Gastroesophageal sphincter (tissue), 4 donors: Measurements from ENCODE around the gene TMEM231. TPM values are rescaled to one million over a fixed set of nuclear protein-coding genes. Genes with fewer than 3 reads are reported as not detected.

ENCODE experiments used
- ATAC-seq: fragments of 150-250 bp; one replicate; pipeline ENCODE4 v1.9.1; 2016; ENCODE audit warnings: mild to moderate bottlenecking, moderate library complexity
- H3K27ac ChIP-seq, 4 donors: fragments of 200-600 bp; sonication (generic) in 3 of 4; 1 replicate in 3 of 4; 2 replicates in 1 of 4; pipeline ENCODE4 v1.5.1; 2016 to 2019
- H3K27me3 ChIP-seq: fragments of 200-600 bp; sonication (generic); one replicate; pipeline ENCODE4 v1.5.1; 2019
- H3K36me3 ChIP-seq, 2 donors: fragments of 200-600 bp; sonication (generic); one replicate each; pipeline ENCODE4 v1.5.1; 2019; ENCODE audit warnings: control low read depth in 1 of 2
- H3K4me1 ChIP-seq, 3 donors: fragments of 200-600 bp; sonication (generic); 1 replicate in 2 of 3; 2 replicates in 1 of 3; pipeline ENCODE4 v1.5.1; 2016 to 2019; ENCODE audit warnings: control low read depth in 2 of 3
- H3K4me3 ChIP-seq, 2 donors: fragments of 200-600 bp; sonication (generic); one replicate each; pipeline ENCODE4 v1.5.1; 2019; ENCODE audit warnings: mild to moderate bottlenecking in 1 of 2, moderate library complexity in 1 of 2
- H3K9me3 ChIP-seq, 3 donors: fragments of 200-600 bp; sonication (generic); one replicate each; pipeline ENCODE4 v1.5.1; 2017 to 2019; ENCODE audit warnings: control low read depth in 2 of 3
- EP300 ChIP-seq: sonication (generic); formaldehyde crosslinking; IDR thresholded peaks from one replicate; pipeline ENCODE4 v1.6.1; 2017; ENCODE audit warnings: antibody characterized with exemption, mild to moderate bottlenecking
- POLR2A ChIP-seq, 2 donors: fragments of 450-650 bp; IDR thresholded peaks; one replicate each; pipeline ENCODE4 v1.6.1; 2017; ENCODE audit warnings: antibody characterized with exemption in 2 of 2, mild to moderate bottlenecking in 2 of 2, moderate library complexity in 1 of 2
- POLR2AphosphoS5 ChIP-seq: sonication (generic); formaldehyde crosslinking; IDR thresholded peaks from one replicate; pipeline ENCODE4 v1.6.1; 2017; ENCODE audit warnings: antibody characterized with exemption
- WGBS, 2 donors: methylation state at CpG; one replicate each; pipeline ENCODE4 v1.1.5; 2018; ENCODE audit warnings: low coverage in 1 of 2; 5-methylcytosine and 5-hydroxymethylcytosine counted together
- total RNA-seq, 4 donors: library from RNA; depleted of rRNA; stranded (reverse); fragments of >200 nt; gene quantifications; one replicate each; pipeline ENCODE4 v1.1.0, GENCODE V29; 2016
- TF ChIP-seq, protein P1 (sequence below), 4 experiments: fragments of 200-600 bp in 2 of 4; fragments of 450-650 bp in 2 of 4; sonication (generic) in 1 of 4; IDR thresholded peaks; one replicate each; pipeline ENCODE4 v1.5.1; 2017 to 2019; ENCODE audit warnings: antibody characterized with exemption in 4 of 4, mild to moderate bottlenecking in 2 of 4, moderate library complexity in 2 of 4

Gene TMEM231
- total RNA-seq, 4 donors from 2014 or later, result 7.2 to 12.0 (median 9.3) TPM

DNA sequence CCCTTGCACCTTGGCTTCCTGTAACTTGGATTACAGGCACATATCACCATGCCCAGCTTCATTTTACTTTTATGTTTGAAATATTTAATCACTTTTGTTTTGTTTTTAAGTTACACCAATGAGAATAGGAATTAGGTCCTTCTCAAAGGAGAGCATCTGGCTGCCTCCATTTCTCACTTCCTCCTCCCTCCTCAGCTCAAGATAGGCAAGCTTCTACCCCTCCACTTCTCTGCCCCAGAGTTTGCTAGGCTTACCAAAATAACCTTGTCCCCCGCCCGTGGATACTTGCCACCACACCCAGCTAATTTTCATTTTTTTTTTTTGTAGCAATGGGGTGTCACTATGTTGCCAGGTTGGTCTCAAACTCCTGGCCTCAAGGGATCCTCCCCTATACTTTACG, 28.1 kb upstream of the TMEM231 start:
- Histone ChIP-seq H3K27me3 (no peaks in the 10 kb centered on the region), H3K27ac (no peak overlapping the region), H3K9me3 (no peaks in the 10 kb centered on the region), H3K4me1 (peaks cover 0 to 3% (median 0%) of the 10 kb centered on the region in 3 donors), H3K36me3 (peaks cover 0 to 32% of the 10 kb centered on the region in 2 donors), H3K4me3 (no peak overlapping the region)
- TF ChIP-seq, protein P1, sequence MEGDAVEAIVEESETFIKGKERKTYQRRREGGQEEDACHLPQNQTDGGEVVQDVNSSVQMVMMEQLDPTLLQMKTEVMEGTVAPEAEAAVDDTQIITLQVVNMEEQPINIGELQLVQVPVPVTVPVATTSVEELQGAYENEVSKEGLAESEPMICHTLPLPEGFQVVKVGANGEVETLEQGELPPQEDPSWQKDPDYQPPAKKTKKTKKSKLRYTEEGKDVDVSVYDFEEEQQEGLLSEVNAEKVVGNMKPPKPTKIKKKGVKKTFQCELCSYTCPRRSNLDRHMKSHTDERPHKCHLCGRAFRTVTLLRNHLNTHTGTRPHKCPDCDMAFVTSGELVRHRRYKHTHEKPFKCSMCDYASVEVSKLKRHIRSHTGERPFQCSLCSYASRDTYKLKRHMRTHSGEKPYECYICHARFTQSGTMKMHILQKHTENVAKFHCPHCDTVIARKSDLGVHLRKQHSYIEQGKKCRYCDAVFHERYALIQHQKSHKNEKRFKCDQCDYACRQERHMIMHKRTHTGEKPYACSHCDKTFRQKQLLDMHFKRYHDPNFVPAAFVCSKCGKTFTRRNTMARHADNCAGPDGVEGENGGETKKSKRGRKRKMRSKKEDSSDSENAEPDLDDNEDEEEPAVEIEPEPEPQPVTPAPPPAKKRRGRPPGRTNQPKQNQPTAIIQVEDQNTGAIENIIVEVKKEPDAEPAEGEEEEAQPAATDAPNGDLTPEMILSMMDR (IDR thresholded peaks at IDR 0.05), result no peak
- TF ChIP-seq EP300 (no peak), POLR2AphosphoS5 (no peak), POLR2A (IDR thresholded peaks at IDR 0.05) (no peak)
- ATAC-seq, result no peak
- WGBS, 2 donors, result 78% methylated on average over 3 of the region's 3 CpGs; no CpG with 5 or more reads in 1 of the 2 donors

DNA sequence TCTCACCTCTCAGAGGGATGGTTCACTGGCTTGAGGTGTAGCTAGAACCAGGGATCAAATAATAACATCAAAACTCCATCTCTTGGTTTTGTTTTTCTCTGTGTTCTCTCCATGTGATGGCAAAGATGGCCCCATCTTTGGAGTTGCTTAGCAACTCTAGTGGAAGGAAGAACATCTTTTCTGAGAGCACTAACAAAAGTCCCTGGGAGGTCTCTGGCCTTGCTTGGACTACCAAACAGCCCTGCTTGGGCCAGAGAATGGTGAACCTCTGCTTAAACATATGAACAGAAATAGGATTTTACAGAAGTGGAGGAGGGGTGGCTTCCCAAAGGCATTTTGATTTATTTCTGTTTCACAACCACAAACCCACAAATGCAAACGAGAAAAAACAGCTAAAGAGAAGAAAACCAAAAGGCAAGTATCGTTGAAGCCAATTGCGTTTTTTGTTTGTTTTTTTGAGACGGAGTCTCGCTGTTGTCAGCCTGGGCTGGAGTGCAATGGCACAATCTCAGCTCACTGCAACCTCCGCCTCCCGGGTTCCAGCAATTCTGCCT, 23.3 kb upstream of the TMEM231 start:
- no peaks in the 10 kb centered on the region for H3K4me1 ChIP-seq
- H3K4me3 ChIP-seq, result no peak overlapping the region
- H3K27ac ChIP-seq, result no peak overlapping the region
- no peaks in the 10 kb centered on the region for H3K27me3 ChIP-seq
- WGBS, 2 donors, result 73 to 79% methylated on average over 4 to 7 of the region's 7 CpGs
- no peak for TF ChIP-seq POLR2AphosphoS5
- TF ChIP-seq, protein P1 (IDR thresholded peaks at IDR 0.05), result no peak
- no peak for TF ChIP-seq POLR2A (IDR thresholded peaks at IDR 0.05)
- no peak for TF ChIP-seq EP300
- no peaks in the 10 kb centered on the region for H3K9me3 ChIP-seq
- peaks cover 0 to 66% of the 10 kb centered on the region in 2 donors for H3K36me3 ChIP-seq
- ATAC-seq, result no peak

DNA sequence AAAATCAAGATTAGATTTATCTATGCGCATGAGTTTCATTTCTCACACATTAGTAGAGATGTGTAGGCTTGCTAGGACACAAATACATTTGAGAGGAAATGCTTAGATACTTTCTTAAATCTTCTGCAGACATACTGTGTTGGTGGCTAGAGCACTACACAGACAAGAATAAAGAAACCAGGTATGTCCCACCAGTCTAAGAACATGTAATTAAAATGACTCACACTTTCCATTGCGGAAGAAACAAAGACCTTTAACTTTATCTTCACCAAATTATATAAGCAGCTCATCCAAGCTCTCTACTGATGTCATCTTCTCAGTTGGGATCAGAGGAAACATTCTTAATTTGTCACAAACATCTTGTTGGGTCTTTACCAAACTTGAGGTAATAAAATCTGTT, 22.7 kb upstream of the TMEM231 start:
- H3K4me1 ChIP-seq, result peaks cover 0 to 5% (median 0%) of the 10 kb centered on the region in 3 donors

DNA sequence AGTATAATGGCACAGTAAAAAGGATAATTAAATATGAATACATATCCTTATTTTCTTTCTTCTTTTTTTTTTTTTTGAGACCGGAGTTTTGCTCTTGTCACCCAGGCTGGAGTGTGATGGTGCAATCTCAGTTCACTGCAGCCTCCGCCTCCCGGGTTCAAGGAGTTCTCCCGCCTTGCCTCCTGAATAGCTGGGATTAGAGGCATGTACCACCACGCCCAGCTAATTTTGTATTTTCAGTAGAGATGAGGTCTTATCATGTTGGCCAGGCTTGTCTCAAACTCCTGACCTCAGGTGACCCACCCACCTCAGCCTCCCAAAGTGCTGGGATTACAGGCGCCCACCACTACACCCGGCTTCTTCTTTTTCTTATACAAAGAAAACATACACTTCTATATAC, 22.2 kb upstream of the TMEM231 start:
- ATAC-seq, result no peak
- TF ChIP-seq EP300 (no peak), POLR2AphosphoS5 (no peak), POLR2A (IDR thresholded peaks at IDR 0.05) (no peak)
- TF ChIP-seq, protein P1 (IDR thresholded peaks at IDR 0.05), result no peak

More for the DNA sequence above, 22.7 kb upstream of the TMEM231 start:
- TF ChIP-seq EP300 (no peak), POLR2A (IDR thresholded peaks at IDR 0.05) (no peak), POLR2AphosphoS5 (no peak)
- TF ChIP-seq, protein P1 (IDR thresholded peaks at IDR 0.05), result no peak
- H3K9me3 ChIP-seq, result no peaks in the 10 kb centered on the region
- ATAC-seq, result no peak
- no peak overlapping the region for H3K27ac ChIP-seq
- H3K4me3 ChIP-seq, result no peak overlapping the region
- WGBS, 2 donors, result 78 to 91% methylated on average over 2 of the region's 2 CpGs
- H3K27me3 ChIP-seq, result no peaks in the 10 kb centered on the region
- peaks cover 0 to 73% of the 10 kb centered on the region in 2 donors for H3K36me3 ChIP-seq

DNA sequence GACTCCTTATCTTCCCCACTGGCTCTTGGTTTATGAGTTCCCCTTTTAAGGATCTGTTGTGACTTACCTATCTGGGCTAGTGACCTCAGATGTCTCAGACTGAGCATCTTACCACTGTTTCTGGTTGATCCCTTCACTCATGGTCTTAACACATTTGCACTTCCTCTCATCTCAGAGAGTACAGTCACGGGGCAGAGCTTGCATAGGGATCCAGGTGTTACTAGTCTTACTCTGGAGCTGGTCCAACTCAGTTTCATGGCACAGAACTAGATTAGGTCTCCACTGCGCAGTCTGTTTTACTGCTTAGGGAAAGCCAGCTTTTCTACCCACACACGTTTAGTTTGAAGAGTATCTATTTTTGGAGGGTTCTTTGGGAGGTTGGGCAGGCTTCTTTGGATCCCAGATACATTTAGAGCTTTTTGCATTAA, 20.3 kb upstream of the TMEM231 start:
- TF ChIP-seq POLR2A (IDR thresholded peaks at IDR 0.05) (no peak), EP300 (no peak), POLR2AphosphoS5 (no peak)
- TF ChIP-seq, protein P1 (IDR thresholded peaks at IDR 0.05), result no peak
- Histone ChIP-seq H3K9me3 (no peaks in the 10 kb centered on the region), H3K27me3 (no peaks in the 10 kb centered on the region), H3K27ac (no peak overlapping the region), H3K4me1 (peaks cover 0 to 28% (median 0%) of the 10 kb centered on the region in 3 donors), H3K36me3 (peaks cover 0 to 96% of the 10 kb centered on the region in 2 donors), H3K4me3 (no peak overlapping the region)
- ATAC-seq, result no peak
- 53% methylated on average over 2 of the region's 3 CpGs; no CpG with 5 or more reads in 1 of the 2 donors for WGBS, 2 donors

More for the DNA sequence above, 22.2 kb upstream of the TMEM231 start:
- H3K27ac ChIP-seq, result no peak overlapping the region
- WGBS, 2 donors, result 83 to 100% methylated on average over 1 to 7 of the region's 7 CpGs
- H3K4me3 ChIP-seq, result no peak overlapping the region
- no peaks in the 10 kb centered on the region for H3K27me3 ChIP-seq
- peaks cover 0 to 78% of the 10 kb centered on the region in 2 donors for H3K36me3 ChIP-seq
- H3K4me1 ChIP-seq, result peaks cover 0 to 10% (median 0%) of the 10 kb centered on the region in 3 donors
- H3K9me3 ChIP-seq, result no peaks in the 10 kb centered on the region
